HG03354 (cell line): ENCODE data around the gene USH2A.
A peak's percentile ranks its signal among the peaks of the same experiment; 100 is the strongest.

Experiments used
- ATAC-seq: cut with Tn5 transposase; IDR thresholded peaks from one replicate; pipeline ENCODE4 v1.9.1; 2021; ENCODE audit warnings: mild to moderate bottlenecking; ENCODE audit not compliant: unreplicated experiment, poor library complexity, severe bottlenecking

Gene USH2A

DNA sequence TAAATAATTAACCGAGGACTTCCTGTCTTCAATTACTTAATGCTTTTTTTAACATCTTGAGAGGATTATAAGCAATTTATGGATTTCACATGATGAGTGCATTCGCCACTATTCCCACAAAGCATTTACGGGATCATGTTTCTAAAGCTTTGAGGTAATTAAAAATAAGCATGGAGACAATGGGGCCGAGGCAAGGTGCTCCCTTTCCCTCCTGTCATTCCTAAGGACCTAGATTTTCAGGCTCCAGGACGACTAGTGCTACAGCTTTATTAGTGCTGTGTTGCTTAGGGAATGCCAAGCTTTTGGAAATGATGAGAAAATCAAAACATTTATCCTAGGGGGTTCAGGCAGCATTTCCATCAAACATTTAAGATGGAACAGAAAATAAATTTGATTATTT, 646.9 kb downstream of the USH2A start:
- ATAC-seq: no peak

DNA sequence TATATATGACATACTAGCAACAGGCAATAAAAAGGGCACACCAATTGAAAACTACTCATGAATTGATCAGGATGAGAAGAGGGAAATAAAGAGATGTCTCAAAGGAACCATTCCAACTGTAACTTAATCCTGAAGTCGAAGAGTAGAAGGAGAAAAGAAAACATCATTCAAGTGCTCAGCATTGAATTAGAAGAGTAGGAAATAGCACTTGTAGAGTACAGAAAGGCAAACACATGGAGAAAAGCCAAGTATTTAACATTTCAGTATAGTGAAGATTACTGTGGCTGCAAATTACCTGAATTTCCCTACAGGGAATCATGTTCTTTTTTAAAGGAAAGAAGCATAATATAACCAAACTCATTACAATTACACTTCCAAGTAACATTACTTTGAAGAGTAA, 651.1 kb downstream of the USH2A start:
- no peak for ATAC-seq

DNA sequence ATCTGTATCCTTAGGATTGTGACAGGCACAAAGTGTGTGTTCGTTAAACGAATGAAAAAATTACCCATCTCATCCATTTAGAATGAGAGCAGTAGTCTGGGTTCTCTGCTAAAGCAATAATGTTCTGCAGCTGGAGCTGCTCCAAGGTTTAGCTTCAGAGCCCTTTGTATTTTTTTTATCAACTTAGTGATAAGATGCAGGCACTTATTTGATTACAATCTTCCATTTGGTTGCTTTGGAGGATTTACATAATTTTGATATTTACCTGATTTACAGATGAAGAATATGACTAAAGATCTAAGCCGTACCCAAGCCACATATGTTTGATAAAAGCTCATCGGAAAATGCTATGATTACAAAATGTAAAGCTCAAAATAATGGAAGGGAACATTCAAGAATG, 654.9 kb downstream of the USH2A start:
- ATAC-seq: no peak

DNA sequence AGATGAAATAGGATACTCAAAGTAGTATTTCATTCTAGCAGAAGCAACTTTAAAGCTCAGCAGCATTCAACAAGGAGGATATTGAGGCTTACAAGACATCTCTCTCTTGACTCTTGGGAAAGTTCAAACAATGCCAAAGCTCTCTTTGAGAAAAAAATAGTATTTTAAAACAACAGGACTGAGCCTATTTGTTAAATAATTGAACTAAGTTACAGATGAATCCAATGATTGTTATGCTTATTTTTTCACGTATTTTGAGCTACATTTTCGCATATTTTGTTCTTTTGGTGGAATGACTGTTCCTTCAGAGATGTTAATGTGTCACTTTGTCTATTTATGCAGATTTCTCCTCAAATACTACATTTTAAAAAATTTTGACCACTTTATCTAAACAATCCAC, 655.5 kb downstream of the USH2A start:
- ATAC-seq: no peak

DNA sequence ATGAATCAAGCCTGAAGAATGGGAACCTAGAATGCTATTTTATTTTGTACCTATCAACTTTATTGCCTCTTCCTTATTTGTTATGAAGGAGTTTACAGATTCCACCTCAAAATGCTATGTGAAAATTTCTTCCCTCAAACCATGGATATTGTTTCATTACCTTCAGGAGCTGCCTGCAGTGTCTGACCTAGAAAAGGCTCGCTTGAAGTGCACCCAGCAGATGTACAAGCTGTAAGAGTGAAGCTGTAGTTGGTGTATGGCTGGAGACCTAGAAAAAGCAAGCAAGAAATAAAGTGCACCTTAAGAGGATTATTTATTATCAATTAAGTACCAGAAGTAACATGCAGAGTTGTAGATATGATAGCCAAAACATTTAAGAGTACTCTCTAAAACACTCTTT, 656.7 kb downstream of the USH2A start:
- ATAC-seq: no peak

DNA sequence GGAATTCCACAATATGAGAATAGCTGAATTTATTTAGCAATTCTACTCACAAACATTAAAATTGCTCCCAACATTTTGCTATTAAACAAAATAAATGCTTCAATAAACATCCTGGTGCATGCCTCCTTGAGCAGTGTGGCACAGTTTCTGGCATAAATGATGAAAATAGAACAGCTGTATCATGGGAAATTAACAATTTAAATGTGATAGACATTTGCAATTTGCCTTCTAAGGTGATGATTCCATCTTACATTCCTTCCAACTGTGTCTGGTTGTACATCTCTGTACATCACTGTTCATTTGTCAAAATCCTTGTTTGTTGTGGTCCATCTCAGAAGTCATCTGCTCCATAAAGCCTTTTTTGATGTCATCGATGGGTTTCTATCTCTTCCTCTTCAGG, 657.4 kb downstream of the USH2A start:
- ATAC-seq: no peak

DNA sequence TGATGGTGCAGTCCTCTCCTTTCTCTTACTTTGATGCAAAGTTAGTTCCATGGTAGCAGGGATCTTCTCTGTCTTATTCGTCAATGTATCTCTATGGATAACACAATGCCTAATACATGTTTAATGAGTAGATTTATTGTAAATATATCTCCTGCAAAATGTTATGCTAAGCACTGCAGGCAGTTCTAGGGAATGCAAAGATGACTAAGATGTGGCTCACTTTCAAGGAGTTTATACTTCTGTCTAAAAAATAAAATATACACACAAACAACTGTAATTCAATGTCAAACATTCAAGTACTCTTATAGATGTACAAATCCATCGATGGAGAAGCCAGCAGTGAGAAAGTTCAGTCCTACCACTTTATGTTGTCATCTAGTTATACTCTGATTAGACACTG, 661.8 kb downstream of the USH2A start:
- no peak for ATAC-seq

DNA sequence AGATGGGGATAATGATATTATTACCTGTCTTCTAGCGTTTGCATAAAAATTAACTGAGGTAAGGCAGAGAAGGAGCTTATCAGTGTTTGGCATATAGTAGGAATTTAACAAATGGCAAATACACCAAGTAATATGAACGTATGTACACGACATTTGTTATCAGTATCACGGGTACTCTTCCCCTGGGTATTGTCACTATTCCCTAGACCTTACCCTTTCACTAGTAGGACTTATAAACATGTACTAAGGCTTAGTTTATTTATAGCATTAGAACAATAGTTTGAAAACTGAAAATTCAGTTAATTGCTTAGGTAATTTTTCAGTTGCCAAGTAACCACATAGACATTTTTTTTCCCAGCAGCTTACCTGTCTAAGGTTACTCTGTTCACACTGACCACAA, 669.1 kb downstream of the USH2A start:
- no peak for ATAC-seq

DNA sequence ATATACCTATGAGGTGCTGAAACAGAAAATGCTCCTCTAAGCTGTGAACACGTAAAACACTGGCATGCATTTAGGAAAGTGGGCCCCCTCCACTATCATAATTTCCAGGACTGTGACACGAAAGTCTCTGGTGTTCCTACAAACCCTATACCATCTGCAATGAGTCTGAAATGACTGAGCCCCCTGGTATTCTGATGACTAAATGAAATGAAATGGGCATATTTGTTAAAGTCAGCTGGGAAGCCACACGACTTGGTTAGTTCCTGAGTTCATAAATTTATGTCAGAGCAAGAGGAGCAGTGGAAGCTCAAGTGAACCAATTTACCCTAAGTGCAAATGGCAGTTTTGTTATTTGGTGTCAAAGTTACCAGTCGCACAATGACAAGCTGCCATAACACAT, 673.8 kb downstream of the USH2A start:
- ATAC-seq: no peak

DNA sequence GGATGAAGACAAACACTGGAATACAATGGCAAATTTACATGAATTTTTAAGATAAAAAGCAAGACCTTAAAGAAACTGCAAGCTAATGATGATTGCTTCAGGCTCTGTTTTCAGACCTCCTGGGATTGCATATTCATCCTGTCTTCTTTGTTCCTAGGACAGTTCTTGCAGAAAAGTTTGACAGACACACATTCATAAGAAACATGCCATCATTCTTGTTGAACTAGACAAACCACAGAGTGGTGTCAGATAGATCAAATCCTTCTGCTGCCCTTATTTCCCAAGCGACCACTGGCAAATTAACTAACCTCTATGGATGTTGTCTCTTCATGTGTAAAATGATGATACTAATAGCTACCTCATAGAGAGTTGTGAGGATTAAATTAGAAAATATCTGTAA, 674.8 kb downstream of the USH2A start:
- no peak for ATAC-seq

DNA sequence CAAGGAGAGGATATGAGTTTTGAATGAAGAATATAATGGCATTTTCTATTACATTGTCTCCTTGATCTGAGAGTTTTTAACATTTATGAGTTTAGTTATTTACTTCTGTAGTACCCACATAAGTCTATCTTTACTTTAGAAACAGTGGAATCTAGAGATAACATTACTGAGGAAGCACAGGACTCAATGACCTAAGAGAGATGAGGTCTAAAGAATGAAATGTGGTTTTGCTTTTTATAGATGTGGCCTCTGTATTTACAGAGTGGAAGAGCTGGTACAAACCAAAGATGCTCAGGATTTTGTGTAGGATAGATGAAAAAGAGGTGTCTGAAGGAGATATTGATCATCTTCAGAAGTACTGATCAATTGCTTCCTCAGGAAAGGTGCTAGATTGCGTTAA, 678.8 kb downstream of the USH2A start:
- no peak for ATAC-seq

DNA sequence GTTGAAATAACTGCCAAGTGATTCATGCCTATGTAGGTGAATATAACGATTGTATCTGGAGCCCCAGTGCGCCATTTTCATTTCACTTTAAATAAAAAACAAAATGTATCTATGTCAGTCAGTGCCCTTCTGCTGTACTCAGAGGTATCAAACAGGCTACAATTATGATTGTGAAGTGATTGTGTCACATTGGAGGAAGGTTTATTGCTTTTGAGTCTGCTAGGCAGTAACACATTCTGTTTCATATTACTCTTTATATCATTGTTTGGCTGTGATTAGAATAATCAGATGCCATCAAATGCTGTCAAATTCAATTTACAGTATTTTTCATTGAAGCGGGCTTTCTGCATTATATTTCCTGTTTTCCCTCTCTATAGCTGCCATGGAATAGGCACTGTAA, 684.2 kb downstream of the USH2A start:
- no peak for ATAC-seq

DNA sequence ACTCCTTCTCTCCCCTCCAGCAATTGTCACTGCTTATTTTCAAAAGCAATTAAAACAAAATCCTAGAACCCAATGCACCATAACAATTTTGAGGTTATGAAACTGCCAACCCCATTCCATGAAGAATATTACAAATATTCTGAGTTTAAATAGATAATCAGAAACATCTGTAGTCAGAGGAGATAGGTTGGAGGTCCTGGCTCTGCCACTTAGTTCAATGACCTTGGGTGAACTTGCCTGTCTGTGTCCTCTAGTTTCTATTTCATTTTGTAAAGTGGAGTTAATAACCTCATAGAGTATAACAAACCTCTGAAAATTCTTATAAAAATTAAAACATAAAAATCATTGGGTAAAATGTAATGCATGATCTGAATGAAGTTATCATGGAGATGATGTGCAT, 691.5 kb downstream of the USH2A start:
- ATAC-seq: no peak

DNA sequence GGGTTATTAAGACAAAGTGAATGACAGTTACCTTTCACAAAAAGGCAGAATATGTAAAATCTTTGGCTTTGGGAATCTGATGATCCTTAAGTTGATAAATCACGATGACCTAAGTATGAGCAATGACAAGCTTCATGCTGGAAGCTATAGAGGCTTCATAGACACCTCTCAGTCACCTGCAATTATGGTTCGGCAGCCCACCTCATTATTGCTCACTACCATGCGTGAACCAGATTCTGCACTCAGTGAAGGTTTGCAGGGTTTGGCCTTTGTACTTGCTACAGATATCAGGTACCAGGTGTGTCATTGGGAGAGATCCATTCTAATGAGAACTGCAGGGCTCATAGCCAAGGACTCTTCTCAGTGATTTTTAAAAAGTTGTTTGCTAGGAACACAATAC, 692.6 kb downstream of the USH2A start:
- no peak for ATAC-seq

DNA sequence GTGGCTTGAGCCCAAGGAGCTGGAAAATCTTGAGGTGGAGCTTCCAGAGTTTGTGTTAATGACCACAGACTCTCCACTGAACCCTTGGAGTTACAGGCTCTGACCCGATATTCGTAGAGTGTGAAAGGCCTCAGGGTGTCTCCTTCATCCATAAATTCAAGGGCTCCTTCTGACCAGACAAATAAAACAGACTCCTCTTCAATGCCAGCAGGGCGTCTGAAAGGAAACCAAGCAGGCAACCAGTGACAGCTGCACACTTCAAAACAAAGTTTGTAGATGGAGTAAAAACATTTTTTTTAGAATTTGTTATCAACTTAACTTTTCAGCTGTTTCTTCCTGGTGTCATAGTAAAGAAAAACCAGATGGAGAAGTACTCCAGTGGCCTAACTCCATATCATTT, 695.1 kb downstream of the USH2A start:
- no peak for ATAC-seq

DNA sequence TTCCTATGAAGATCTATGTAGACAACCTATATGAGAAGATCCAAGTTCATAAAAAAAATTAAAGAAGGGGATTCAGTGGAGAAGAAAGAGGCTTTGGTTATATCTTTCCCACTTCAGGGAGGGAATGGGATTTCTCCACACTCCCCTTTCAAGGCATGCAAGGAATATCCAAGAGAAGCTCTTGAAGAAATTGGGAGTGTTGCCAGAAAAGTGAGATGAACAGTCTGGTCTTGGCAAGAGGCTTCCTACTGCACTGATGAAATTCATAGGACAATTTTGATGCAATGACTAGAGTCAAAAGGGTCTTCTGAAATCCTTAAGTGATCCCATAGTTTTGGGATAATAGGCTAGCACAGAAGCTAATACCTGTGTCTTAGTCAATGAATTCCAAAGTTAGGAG, 703.1 kb downstream of the USH2A start:
- ATAC-seq: no peak

DNA sequence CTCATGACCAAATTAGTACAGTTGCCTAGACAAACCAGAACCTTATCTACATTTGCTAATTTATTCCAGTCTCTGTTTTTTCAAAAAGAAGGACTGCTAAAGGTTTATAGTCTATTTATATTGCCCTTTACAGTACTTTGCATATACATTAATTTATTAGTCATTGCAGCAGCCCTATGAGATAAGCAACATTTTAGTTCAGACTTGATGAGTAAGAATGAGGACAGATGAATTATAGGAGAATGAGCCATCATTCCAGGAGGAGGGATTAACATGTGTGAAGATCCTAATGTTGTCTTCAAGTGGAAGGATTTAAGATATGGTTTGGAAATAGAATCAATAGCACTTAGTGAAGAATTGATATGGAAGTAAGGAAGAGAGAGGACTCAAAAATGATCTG, 703.7 kb downstream of the USH2A start:
- no peak for ATAC-seq

DNA sequence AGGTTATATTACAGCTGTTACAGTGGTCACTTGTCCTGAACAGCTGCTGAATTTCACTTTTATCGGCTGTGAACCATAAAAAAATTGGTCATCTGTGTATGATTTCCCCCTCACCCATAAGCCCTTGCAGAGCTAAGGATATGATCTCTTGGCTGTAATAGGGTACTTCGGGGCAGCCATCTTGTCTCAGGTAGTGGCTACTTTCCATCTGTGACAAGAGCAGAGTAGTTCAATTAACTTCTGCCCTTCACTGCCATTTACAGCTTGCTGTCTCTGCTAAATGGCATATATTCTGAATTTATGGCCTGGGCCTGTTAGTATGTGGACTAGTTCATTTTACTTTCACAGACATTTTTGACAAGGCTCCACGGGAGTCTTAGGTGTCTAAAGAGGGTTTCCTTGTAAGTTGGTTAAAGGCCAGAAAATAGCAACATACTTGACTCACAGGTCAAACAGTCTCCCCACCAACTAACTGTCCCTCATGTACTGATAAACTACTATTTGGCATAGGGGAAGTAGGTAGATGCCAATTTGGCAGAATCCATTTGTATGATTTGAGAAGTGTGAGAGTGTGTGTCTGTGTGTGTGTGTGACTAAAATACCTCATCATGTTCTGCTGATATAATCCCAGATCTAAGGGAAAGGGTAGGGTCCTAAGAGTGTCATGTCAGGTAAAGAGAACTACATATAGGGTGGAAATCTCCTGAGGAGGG, 704.5 kb downstream of the USH2A start:
- no peak for ATAC-seq

DNA sequence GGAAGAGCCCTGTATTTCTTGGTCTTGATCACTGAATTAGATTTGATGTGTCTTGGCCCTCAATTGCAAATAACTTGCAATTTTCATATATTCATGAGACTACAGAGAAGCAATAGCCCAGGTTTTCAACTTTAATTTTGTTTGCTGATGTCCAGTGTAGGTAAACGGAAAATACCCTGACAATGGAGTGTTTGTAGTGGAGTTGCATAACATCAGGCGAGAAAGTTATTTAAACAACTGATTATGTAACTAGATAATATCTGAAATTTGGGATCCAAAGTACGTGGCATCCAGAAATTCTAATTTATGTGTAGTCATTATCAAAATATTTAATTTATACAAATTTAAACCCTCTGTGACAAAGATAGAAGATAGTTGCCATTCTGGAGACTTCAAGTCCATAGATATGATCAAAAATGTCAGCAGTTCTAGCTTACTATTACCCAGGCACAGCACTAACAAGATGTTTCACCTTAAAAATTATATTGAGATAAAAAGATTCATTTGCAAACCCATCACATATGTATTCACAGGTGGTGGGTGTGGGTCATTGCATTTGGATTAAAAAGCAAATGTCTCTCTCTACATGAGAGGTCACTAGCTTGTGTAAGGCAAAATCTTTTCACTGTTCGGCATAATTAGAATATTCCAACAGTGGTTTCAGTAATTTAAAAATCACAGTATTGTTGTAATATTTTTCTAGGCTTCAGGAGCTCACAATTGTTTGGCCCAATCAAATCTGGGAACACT, 705.4 kb downstream of the USH2A start:
- no peak for ATAC-seq

DNA sequence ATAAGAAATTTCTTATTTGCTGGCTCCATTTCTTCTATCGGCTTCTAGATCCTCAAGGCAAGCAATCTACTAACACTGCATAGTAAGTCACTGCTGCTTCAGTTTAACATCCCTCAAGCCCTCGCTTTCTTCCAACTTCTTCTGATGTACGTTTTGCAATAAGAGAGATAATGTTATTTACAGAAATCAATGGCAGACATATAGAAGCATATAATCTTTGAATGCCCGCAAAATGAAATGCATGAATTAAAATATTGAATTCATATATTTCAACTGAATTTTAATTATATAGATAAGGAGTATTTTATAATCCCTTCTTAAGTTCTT, 712.4 kb downstream of the USH2A start:
- ATAC-seq: no peak

DNA sequence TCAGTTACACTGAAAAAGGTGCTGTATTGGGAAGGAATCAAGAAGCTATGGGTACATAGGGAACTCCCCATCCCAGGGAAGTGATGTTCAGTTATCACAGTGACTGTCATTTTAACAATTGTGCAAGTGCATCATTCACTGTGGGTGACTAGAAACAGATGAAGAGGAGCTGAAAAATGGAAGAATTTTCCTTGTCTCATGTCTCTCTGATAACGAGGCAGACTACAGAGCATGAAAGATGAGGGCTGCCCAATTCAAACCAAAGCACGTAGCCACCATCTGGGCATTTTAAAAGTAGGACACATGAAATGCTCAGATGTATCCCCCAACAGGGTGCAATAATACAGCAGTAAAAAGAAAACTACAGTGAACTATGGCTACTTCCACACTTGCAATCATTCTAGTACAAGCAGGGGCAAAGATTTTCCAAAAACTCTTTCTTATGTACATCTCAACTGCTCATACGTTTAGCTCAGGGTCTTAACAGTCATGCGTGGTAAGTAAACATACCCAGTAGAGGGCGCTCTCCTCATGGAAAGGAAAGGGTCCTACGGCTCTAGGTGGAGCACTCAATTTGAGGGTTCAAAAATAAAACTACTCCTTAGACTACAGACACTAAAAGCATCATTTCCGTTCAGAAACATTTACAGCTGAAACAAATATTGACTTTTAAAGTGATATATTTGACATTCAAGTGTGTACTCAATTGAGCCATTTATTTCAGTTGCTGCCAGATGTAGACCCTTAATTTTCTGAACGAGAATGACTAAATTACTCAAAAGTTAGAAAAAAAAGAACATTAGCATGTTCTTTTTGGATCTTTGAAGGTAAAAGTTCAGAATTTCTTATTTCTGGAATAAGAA, 713.0 kb downstream of the USH2A start:
- ATAC-seq: peak; percentile 93
